GM18870 (cell line): ENCODE data around the gene AFG1L.
"Not testable (repeated sequence)": the region's sequence is repeated elsewhere in the genome, so short reads cannot be mapped to it uniquely, and the experiment has no call there.

Experiments
- ATAC-seq: cut with Tn5 transposase; IDR thresholded peaks from one replicate; pipeline ENCODE4 v1.9.1; 2021; ENCODE audit warnings: moderate library complexity; ENCODE audit not compliant: unreplicated experiment

Gene AFG1L

DNA sequence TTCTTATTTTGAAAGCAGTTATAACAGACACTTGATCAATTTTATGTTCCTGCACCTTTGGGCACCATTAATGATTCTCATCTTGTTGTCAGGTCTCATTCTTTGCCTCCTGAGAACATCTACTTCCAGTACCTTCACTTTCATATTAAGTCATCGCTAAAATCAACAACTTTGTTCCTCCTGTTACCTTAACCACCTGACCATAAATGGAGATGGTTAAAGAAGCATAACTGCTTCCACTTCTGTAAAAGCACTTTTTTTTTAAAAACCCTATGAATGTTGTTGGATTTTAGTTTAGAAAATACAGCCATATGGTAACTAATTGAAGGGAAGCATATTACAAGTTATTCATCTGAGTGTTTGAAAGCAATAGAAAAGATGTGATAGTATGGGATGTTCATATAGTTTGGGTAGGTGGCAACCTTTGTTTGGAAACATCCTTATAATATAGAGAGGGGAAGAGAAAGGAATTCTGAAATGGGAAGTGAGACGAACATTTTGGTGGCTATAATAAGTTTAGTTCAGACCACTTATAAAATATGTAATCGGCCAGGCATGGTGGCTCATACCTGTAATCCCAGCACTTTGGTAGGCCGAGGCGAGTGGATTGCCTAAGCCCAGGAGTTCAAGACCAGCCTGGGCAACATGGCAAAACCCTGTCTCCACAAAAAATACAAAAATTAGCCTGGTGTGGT, 53.9 kb downstream of the AFG1L start:
- ATAC-seq, result peak; percentile 95

DNA sequence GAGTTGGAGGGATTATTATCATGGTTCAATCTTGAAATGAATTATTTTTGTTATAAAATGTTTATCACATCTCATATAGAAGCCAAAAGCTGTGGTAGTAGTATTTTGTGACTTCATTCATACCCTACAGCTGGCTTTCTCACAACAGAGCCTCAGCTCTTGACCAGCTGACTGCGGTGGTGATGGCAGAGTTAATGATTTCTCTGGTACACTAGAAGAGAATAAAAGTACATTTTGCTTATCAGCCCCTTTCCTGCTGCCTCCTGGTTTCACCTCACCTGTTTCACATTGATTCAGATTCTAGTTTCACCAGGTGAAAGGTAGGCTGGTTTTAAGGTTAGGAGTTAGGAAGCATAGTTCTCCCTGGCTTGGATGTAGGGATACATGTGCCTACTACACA, 55.7 kb downstream of the AFG1L start:
- no peak for ATAC-seq

- ATAC-seq, result no peak
Observed at GRCh38 chr6:108353853-108354252, 59.0 kb downstream of the AFG1L start.

- ATAC-seq, result no peak
Observed at GRCh38 chr6:108355120-108355519, 60.3 kb downstream of the AFG1L start.

- ATAC-seq, result no peak
Observed at GRCh38 chr6:108355890-108356289, 61.0 kb downstream of the AFG1L start.

DNA sequence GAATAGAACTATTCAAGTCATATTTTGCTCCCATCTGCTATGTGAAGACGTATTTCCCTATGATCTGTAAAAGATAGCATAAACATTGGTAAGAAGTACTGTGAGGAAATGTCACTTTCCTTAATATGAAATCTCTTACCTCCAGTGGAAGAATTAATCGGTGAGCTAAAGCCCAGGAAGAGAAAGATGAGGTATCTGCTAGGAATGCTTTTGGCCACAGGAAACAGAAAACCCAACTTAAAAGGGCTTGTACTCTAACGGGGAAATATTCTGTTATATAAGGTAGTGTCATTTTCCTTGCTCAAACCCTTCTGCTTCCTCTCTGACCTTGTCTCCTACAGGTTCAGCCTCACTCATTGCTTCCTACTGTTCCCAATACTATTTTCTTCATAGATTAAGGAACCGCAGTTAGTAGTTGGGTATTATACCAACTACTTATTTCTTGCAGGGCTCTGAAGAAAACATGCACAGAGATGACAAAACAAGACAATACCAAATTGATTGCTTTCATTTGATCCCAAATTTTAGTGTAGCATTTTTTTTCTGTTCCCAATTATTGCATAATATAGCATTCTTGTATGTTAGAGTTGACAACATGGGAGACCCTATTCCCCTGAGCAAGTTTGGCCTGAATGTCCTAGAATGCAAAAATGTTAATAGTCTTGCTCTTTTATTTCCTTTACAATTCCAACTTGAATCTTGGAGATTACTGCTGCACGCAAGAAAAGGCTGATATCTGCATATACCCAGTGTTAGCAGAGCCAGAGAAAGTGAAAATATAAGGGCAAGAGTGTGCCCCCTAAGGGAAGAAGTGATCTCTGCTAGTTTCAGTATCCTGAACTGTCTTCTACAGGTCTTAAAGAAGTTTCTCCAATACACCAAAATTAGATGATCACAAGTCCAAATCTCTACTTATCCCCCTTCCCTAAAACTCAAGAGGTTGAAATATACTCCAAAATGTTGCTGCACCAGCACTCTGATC, 65.3 kb downstream of the AFG1L start:
- no peak for ATAC-seq

GRCh38 chr6:108360919-108361311, 66.1 kb downstream of the AFG1L start:
- ATAC-seq, result no peak

DNA sequence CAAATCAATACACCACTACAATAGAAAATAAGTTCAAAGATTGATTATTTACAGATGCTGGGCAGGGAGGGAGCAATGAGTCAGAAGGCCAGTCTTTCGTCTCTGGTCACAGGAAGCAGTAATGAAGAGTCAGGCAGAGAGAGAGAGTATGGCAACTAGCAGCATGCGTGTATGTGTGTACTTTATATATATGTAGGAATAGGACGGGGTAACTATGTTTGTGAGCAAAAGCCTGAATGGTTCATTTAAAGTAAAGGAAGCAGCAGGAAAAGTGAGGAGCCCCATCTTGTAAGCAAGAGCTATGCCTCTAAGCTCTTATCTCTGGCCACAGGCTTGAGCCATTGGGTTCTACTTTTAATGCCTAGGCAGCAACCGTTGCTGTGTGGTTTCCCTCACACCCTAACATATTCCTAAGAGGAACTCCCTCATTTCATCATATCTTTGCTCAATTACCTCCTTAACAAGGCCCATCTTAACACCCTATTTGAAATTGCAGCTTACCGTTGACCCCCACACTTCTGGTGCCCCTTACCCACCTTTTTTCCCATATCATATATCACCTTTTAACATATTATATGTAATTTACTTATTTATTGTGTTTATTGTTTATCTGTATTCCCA, 66.6 kb downstream of the AFG1L start:
- ATAC-seq, result no peak

DNA sequence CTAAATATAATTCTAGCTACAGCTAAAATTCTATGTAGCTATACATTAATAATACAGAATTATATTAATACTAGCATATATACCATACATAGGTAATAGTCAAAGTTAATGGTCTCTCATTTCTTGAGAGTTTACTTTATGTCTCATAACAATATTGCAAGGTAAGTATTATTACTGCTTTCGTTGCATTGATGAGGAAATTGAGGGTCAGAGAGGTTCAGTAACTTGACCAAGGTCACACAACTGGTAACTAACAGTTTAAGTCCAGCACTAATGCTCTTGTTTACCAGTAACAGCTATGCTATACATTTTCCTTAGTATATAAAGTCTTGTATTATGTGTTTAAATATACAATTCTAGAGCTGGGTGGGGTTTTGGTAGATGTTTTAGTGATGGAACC, 67.6 kb downstream of the AFG1L start:
- ATAC-seq, result no peak

DNA sequence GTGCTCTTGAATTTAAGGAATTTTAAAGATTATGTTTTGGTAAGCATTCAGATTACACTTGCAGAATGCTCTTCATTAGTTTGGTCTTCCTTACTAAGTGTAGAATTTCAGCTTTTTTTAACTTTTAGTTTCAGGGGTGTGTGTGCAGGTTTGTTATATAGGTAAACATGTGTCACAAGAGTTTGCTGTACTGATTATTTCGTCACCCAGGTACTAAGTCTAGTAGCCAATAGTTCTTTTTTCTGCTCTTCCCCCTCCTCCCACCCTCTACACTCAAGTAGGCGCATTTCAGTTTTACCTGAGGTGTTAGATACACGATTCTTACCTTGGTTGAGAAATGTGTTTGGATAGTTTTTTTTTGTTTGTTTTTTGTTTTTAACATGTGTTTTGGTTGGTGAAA, 68.3 kb downstream of the AFG1L start:
- no peak for ATAC-seq

DNA sequence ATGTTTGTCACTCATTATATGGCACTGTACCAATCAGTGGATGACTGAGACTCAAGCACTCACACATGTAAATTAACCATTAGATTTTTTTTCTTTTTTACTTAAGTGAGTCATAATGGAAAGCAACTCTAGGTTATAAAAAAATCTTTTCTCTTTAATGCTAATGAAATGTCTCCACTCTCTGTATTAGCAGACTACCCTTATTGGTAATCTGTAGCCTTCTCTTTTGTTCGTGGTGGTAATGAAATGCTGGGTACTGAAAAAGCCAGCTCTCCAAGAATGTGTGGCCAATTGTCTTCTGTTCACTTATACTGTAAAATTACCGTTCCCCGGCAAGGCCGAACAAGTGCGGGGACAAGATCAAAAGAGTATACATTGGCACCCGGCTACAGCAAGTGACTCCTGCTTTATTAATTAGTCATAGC, 69.0 kb downstream of the AFG1L start:
- no peak for ATAC-seq

DNA sequence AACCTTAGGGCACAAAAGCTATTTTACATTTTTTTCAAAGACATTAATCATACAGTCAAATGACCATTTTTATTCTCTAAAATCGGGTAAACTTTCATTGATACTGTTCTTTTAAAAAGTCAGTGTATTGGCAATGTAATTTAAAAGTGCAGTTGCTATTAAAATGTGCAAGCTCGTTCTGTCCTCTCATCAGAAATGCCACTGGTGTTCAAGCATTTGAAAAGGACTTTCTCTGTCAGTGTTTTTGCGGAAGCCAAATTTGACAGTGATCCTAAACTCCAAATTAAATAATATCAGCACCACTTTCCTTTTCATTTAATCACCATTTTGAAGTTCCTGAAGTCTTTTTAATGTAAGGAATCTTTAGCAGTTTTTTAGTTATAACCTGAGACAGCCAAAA, 69.6 kb downstream of the AFG1L start:
- ATAC-seq, result no peak

GRCh38 chr6:108365478-108365877, 70.6 kb downstream of the AFG1L start:
- ATAC-seq, result no peak

DNA sequence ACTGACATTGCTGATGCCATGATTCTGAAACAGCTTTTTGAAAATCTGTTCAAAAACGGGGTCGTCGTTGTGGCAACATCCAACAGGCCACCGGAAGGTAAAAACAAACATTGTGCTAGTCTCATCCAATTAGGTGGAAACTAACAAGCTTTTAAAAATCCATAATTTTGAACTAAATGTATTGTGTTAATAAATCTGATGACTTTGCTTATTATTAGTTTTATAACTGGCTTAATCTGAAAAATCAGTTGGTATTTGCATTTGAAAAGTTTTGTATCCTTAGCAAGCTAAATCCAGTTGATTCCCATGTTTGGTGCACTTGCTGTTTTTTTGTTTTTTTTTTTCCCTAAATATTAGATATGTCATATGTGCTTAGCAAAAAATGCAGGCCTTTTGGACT, 71.4 kb downstream of the AFG1L start:
- no peak for ATAC-seq

DNA sequence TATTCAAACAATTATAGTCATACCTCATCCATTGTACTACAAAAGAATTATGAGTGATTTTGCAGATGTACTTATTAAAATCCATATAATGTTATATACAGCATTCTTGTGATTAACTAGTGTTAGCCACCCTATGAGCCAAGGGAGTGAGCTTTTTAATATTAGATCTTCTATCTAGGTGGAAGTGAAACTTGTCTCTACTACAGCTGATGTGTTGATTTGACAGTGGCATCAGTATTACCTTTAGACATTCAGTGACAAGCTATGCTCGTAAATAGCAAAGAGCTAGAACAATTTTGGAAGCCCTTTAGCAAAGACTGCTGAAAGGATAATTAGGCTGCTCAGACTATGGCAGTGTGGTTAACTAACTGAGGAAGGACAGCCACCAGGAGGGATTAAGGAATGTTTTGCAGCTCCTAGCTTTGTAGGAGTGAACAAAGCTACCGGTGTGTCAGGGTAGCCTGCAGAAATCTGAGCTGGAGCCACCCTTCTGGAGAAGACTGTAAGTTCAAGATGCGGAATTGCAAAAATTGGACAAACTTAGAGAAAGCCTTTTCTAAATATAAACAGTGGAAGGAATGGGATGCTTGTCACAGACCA, 73.7 kb downstream of the AFG1L start:
- no peak for ATAC-seq

- ATAC-seq, result no peak
Observed at GRCh38 chr6:108380876-108381275, 86.0 kb downstream of the AFG1L start.

DNA sequence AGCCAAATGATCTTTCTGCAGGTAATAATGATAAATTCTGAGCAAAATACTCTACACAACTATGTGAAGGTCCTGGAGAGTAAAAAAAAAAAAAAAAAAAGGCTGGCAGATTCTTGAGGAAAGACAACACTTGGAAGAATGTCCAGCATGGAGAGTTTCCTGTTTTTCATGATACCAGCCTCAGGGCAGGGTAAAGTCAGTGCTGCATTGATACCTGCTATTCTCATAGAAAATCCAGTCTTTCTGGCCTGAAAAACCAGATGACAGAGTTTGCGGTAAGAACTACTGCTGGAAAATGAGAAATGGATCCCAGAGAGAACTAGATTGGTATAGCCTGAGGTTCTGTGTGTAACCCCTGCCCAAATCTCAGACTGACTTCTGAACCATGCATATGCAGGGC, 89.1 kb downstream of the AFG1L start:
- ATAC-seq, result no peak

DNA sequence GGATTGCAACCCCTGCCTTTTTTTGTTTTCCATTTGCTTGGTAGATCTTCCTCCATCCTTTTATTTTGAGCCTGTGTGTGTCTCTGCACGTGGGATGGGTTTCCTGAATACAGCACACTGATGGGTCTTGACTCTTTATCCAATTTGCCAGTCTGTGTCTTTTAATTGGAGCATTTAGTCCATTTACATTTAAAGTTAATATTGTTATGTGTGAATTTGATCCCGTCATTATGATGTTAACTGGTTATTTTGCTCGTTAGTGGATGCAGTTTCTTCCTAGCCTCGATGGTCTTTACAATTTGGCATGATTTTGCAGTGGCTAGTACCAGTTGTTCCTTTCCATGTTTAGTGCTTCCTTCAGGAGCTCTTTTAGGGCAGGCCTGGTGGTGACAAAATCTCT, 94.3 kb downstream of the AFG1L start:
- not testable (repeated sequence) for ATAC-seq

DNA sequence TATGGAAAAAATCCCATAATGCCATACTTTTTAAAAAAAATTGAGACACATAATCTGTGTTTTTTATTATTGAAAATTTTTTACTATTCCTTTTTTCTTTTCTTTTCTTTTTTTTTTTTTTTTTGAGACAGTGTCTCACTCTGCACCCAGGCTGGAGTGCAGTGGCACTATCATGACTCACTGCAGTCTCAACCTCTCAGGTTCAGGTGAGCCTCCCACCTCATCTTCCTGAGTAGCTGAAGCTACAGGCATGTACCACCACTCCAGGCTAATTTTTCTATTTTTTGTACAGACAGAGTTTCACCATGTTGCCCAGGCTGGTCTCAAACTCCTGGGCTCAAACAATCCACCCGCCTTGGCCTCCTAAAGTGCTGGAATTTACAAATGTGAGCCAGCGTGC, 100.4 kb downstream of the AFG1L start:
- no peak for ATAC-seq

DNA sequence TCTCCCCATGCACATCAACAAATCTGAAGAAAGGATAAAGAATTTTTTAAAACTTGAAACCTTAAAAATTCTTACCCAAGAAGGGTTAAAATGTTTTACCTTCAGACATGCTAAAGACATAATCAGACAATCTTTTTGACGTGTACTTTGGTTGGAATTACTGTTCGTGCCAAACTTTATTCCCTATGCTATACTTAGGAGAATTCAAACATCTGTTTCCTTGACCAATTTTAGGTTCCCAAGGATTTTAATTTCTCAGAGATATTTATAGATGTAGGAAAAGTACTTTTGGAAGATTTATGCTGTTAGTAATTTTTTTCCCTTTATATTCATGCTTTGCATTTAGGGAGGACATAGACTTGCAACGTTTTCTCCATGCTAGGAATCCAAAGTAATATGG, 108.4 kb downstream of the AFG1L start:
- ATAC-seq, result no peak

DNA sequence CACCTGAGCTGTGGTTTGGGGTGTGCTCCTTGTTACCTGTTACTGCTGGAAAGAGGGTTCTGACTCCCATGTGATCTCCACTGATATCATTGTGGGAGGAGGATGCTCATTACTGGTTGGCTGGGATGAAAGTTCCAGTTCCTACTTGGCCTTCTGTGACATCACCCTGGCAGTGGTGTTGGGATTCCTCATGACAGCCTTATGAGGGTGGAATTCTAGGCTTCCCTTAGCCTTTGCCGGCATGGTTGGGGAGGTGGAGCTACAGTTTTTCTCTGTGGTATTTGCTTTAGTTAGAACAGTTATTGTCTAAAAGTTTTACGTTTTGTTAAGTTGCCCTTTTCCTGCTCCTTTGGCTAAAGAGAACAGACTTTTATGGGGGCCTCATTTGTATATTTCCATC, 112.1 kb downstream of the AFG1L start:
- ATAC-seq, result no peak
